Posterior vena cava (tissue), 2 donors: ENCODE results near the gene IL1RAPL1. TPM values are rescaled to one million over a fixed set of nuclear protein-coding genes. Genes with fewer than 3 reads are reported as not detected.
"Not testable (repeated sequence)": the region's sequence is repeated elsewhere in the genome, so short reads cannot be mapped to it uniquely, and the experiment has no call there.

Source experiments
- DNase-seq: peaks from one replicate; pipeline ENCODE4 v3.0.0-alpha.2; 2020; ENCODE audit warnings: low spot score
- intact Hi-C, 2 donors: fragments of 100-400 bp; cut with DNase I; formaldehyde crosslinking; loops; one replicate each; pipeline versions ENCODE4 v1.14.1 to v1.14.2; 2022 to 2023
- total RNA-seq, 2 donors: library from RNA; stranded (reverse); fragmentation: NEBNext Ultra II Directional; extraction: Animal tissue kit (Norgen Biotek cat#: 25700); gene quantifications; one replicate each; pipeline ENCODE4 v1.2.1, GENCODE V29; 2021
- donor health status: DM: yes; HTN: yes; CAD: no.
- donor health status: DM: yes; HTN: yes; CAD: no.

IL1RAPL1 gene
- total RNA-seq, 2 donors from 2014 or later = 0.10 TPM; not detected in 1

- intact Hi-C loops = no loop called here
- DNase-seq = no peak
Observed at GRCh38 chrX:29299684-29300083, 712.4 kb downstream of the IL1RAPL1 start.

- intact Hi-C loops = no loop called here
- DNase-seq = no peak
Observed at GRCh38 chrX:29308726-29309125, 721.5 kb downstream of the IL1RAPL1 start.

DNA sequence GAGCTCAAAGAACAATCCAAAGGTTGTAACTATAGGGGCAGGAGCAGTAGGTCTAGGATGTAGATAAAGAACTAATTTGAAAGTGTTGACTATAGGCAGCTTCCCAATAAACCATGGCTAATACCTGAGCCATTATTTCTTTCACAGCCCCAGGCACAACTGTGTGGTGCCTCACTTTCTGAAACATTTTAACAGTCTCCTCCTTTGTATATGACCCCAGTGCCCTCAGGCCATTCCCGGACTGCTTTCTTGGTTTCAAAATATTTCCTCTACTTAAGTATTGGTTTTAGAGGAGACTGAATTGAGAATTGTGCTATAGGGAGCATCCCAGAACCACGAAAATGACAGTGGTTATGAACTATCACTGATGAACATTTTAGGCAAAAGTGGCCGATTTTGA, 728.7 kb downstream of the IL1RAPL1 start:
- intact Hi-C loops = no loop called here
- DNase-seq = no peak

DNA sequence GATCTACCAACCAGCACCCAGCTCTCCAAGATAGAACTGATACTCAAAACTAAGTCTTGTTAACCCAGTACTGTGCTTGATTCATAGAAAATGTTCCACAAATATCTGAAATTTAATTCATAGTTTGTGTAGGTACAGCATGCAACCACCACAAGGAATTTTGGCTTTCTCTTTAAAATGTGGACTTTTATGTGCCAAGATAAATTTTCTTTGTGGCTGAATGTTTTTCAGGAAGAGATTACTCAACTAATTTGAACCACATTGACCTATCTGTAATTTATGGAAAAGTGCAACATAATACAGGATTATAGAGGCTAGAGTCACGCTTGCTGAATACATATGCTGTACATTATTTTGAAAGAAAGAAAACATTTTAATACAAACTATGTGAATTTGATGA, 730.8 kb downstream of the IL1RAPL1 start:
- intact Hi-C loops = no loop called here
- DNase-seq = no peak

GRCh38 chrX:29332429-29332828, 745.2 kb downstream of the IL1RAPL1 start:
- DNase-seq, intact Hi-C loops: not testable (repeated sequence)

GRCh38 chrX:29333091-29333490, 745.8 kb downstream of the IL1RAPL1 start:
- intact Hi-C loops, DNase-seq: not testable (repeated sequence)

DNA sequence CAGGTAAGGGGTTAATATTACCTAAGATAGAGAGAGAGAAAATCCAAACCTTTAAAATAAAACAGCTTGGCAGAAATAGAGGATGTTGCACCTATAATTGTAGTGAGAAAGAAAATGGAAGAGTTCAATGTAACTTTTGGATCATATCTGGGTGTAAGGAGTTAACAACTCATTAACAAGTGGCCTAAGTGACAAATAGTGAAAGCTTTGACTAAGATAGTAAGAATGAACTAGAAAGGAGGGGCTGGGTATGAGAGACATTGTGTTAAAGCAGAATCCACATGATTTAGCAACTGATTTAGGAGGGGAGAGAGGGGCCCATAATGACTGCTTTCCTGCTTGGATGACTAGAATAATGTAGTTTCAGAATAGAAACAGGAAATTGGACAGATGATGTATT, 761.0 kb downstream of the IL1RAPL1 start:
- intact Hi-C loops = no loop called here
- DNase-seq = no peak

DNA sequence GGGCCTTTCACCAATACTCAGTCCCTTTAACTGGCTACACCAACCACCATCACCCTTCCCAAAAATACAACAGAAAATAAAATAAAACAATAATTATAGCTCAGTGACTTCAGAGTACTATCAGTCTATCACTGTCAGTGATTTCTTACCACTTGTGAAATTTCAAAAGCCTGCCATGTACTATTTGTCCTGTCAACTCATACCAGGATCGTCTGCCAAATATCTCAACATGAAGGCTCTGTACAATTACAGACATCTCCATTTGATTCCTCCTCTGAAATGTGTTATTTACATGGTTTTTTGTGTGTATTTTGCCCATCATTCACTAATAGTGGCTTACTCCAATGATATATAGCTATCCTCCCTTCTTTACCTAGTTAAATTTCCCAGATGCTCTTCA, 772.0 kb downstream of the IL1RAPL1 start:
- no peak for DNase-seq
- intact Hi-C loops = no loop called here

DNA sequence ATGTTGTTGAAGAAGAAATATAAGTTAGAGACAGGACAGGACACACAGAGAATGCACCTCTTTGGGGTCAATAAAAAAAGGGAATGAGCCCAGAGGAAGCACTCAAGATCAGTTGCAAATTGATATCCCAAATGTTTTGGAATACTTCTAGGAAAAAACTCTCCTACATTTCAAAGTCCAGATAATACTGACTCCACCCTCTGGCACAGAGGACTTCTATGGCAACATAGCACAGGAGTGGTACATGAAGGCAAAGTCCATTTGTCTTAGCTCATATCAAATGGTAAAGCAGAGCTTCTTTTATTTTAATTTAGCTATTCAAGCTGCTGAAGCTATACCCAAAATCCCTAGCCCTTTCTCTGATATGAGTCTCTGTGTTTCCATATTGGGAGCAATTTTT, 787.5 kb downstream of the IL1RAPL1 start:
- DNase-seq, intact Hi-C loops: not testable (repeated sequence)

- DNase-seq = no peak
- intact Hi-C loops = no loop called here
Observed at GRCh38 chrX:29376584-29376983, 789.3 kb downstream of the IL1RAPL1 start.

- intact Hi-C loops = no loop called here
- no peak for DNase-seq
Observed at GRCh38 chrX:29382811-29383210, 795.6 kb downstream of the IL1RAPL1 start.

GRCh38 chrX:29388509-29388908, 801.3 kb downstream of the IL1RAPL1 start:
- intact Hi-C loops = no loop called here
- DNase-seq = no peak

- DNase-seq = no peak
- intact Hi-C loops = no loop called here
Observed at GRCh38 chrX:29397506-29397905, 810.3 kb downstream of the IL1RAPL1 start.

DNA sequence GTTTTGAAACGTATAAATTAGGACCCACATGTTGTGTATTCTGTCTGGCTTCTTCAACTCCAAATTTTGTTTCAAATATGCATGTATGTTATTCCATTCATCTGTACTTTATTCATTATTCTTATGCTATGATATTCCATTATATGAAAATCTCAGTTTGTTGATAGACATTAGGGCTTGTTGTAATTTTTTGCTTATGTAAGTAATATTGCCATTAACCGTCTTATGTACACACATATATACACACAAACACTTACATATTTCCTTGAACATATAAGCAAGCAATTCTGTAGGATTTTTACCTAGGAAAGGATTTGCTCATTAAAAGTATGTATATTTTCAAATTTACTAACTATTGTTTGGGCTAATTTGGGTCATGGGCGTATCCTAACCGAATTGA, 820.1 kb downstream of the IL1RAPL1 start:
- intact Hi-C loops = no loop called here
- DNase-seq = no peak

GRCh38 chrX:29419774-29420553, 832.7 kb downstream of the IL1RAPL1 start:
- intact Hi-C loops = no loop called here
- DNase-seq = no peak

DNA sequence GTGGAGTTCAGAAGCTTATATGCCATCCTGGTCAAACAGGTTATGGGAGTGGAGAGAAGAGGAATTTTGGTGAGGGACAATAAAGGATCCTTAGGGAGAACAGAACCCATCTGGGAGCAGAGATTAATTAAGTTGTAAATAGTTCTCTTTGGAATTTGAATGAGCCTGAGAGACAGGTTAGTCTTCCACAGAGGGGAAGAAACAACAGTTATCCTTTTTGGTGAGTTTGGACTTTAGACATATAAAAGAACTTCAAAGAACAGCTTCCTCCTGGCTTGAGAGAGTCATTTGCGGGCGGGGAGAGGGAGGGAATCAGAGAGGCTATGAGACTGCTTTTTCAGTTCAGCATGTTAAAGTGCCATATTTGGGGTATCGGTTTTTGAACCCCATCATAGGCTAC, 834.8 kb downstream of the IL1RAPL1 start:
- no peak for DNase-seq
- intact Hi-C loops = no loop called here

DNA sequence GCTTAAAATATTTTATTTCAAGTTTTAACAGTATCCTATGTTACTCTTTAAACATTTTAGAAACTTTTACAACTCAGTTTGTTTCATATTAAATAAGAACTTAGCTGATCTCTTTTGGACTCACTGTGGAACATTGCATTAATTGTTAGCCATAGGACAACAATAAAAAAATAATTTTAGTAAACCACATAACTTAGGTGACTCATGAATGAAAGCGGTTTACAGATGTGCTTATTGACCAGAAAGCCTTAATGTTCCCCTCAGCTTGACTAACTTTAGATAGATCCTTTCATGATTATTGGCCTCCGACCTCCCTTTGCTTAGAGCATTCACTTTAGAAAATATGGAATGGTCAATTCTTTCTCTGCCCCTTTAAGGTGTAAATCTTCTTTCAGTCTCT, 844.6 kb downstream of the IL1RAPL1 start:
- intact Hi-C loops = no loop called here
- DNase-seq = no peak

GRCh38 chrX:29432534-29432933, 845.3 kb downstream of the IL1RAPL1 start:
- intact Hi-C loops = no loop called here
- DNase-seq = no peak

DNA sequence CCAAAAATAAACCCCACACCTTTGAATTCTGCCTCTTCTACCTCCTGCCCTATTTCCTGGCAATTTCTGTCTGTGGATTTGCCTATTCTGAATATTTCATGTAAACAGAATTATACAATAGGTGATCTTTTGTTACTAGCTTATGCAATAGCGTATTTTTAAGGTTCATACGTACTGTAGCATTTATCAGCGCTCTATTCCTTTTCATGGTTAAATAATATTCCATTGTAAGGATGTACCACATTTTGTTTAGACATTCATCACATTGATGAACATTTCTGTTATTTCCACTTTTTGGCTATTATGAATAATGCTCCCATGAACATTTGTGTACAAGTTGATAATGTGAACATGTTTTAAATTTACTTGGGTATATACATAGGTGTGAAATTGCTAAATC, 847.7 kb downstream of the IL1RAPL1 start:
- intact Hi-C loops = no loop called here

DNA sequence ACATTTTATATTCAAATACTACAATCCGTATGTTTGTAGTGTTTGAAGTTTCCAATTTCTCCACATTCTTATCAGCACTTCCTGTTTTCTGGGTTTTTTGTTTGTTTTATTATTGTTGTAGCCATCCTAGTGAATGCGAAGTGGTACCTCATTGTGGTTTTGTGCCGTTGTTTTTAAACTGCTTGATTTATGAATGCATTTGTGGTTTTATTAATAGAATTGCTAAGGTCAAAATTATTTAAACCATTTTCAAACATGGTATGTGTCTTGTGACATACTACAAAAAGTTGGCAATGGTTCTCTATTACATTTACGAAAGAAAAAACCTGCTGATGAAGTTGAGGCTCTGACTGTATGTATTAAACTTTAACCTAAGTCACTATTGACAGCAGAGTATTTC, 848.1 kb downstream of the IL1RAPL1 start:
- no peak for DNase-seq
- intact Hi-C loops = no loop called here

More for the DNA sequence above, 847.7 kb downstream of the IL1RAPL1 start:
- DNase-seq = no peak

- DNase-seq = no peak
- intact Hi-C loops = no loop called here
Observed at GRCh38 chrX:29447867-29448266, 860.6 kb downstream of the IL1RAPL1 start.

DNA sequence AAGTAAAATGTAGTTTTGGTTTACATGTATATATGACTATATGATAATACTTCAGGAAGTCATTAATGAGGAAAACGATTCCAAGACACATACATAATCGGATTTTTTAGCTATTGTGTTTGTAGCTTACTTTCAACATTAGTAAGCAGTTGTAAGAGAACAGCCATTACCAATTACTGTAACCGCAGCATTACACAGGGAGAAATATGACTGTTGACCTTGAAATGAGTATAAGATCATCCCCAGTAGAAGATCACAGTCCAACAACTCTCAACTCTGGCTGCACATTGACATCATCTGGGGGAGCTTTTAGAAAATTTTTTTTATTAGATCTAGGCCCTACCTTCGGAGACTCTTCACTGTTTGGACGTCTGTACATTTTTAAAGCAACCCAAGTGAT, 866.1 kb downstream of the IL1RAPL1 start:
- DNase-seq = no peak
- intact Hi-C loops = no loop called here
